Endodermal cell (in vitro differentiated cells): ENCODE data around the gene LILRA1. TPM values are rescaled to one million over a fixed set of nuclear protein-coding genes. Genes with fewer than 3 reads are reported as not detected.

Source experiments
- DNase-seq: peaks from one replicate; pipeline ENCODE4 v3.0.0-alpha.2; 2017
- H3K27ac ChIP-seq: 2 replicates; pipeline ENCODE4 v1.5.1; 2013; ENCODE audit warnings: mild to moderate bottlenecking, low read depth, low read length, moderate library complexity
- H3K27me3 ChIP-seq: 2 replicates; pipeline ENCODE4 v1.6.1; 2013; ENCODE audit warnings: mild to moderate bottlenecking, low read length, moderate library complexity; ENCODE audit not compliant: insufficient read depth, control insufficient read depth, poor library complexity, severe bottlenecking
- H3K36me3 ChIP-seq: 2 replicates; pipeline ENCODE4 v1.7.0; 2013; ENCODE audit warnings: mild to moderate bottlenecking, low read length, moderate library complexity; ENCODE audit not compliant: control insufficient read depth, insufficient read depth
- H3K4me1 ChIP-seq: one replicate; pipeline ENCODE4 v1.7.0; 2013; ENCODE audit warnings: low read length; ENCODE audit not compliant: control insufficient read depth, insufficient read depth
- H3K4me3 ChIP-seq: 2 replicates; pipeline ENCODE4 v1.5.1; 2013; ENCODE audit warnings: mild to moderate bottlenecking, low read length, moderate library complexity
- H3K9ac ChIP-seq: 2 replicates; pipeline ENCODE4 v1.6.1; 2013; ENCODE audit warnings: mild to moderate bottlenecking, low read length, moderate library complexity; ENCODE audit not compliant: poor library complexity, severe bottlenecking; ENCODE audit errors: extremely low read depth
- H3K9me3 ChIP-seq: 2 replicates; pipeline ENCODE4 v1.6.1; 2013; ENCODE audit warnings: mild to moderate bottlenecking, low read length, moderate library complexity; ENCODE audit not compliant: control insufficient read depth
- H3K27ac Mint-ChIP-seq: 2 replicates; pipeline ENCODE4 v1.8.0; 2020; ENCODE audit warnings: mixed read lengths
- H3K27me3 Mint-ChIP-seq: 2 replicates; pipeline ENCODE4 v1.8.0; 2021; ENCODE audit warnings: mild to moderate bottlenecking, mixed read lengths; ENCODE audit not compliant: insufficient read depth
- H3K36me3 Mint-ChIP-seq: 2 replicates; pipeline ENCODE4 v1.8.0; 2020; ENCODE audit warnings: low read depth, mixed read lengths
- H3K4me1 Mint-ChIP-seq: 2 replicates; pipeline ENCODE4 v1.8.0; 2020; ENCODE audit warnings: mixed read lengths
- H3K4me3 Mint-ChIP-seq: 2 replicates; pipeline ENCODE4 v1.8.0; 2020; ENCODE audit warnings: mild to moderate bottlenecking, moderate library complexity, mixed read lengths
- H3K9me3 Mint-ChIP-seq: 2 replicates; pipeline ENCODE4 v1.8.0; 2020; ENCODE audit warnings: mild to moderate bottlenecking, mixed read lengths
- CTCF ChIP-seq: fragments of 200-600 bp; sonication (generic); conservative IDR thresholded peaks from 2 replicates; pipeline ENCODE4 v1.5.0; 2021; ENCODE audit warnings: antibody characterized with exemption, mild to moderate bottlenecking
- WGBS, 2 experiments: methylation state at CpG; one replicate each; pipeline versions ENCODE4 v1.1.5 to v1.1.7; 2013; ENCODE audit warnings: missing lambda C conversion rate in 2 of 2, mixed read lengths in 1 of 2; ENCODE audit not compliant: insufficient coverage in 1 of 2, insufficient read length in 1 of 2; 5-methylcytosine and 5-hydroxymethylcytosine counted together
- total RNA-seq, 2 donors: library from RNA; stranded (reverse); fragmentation: NEBNext Ultra II Directional in 1 of 2; extraction: Animal tissue kit (Norgen Biotek cat#: 25700) in 1 of 2; gene quantifications; 2 replicates in 1 of 2; 3 replicates in 1 of 2; pipeline ENCODE4 v1.2.1, GENCODE V29; 2021

Gene LILRA1
- total RNA-seq, 2 donors from 2014 or later, result not detected

- peaks cover 94% of the 10 kb centered on the region for H3K9me3 Mint-ChIP-seq
- Histone ChIP-seq H3K27ac (no peak overlapping the region), H3K4me3 (no peak overlapping the region), H3K4me1 (no peaks in the 10 kb centered on the region), H3K27me3 (no peaks in the 10 kb centered on the region), H3K9ac (no peak overlapping the region), H3K36me3 (no peaks in the 10 kb centered on the region), H3K9me3 (peaks cover 82% of the 10 kb centered on the region)
- no peak overlapping the region for H3K4me3 Mint-ChIP-seq
- H3K36me3 Mint-ChIP-seq, result no peaks in the 10 kb centered on the region
- H3K27ac Mint-ChIP-seq, result no peak overlapping the region
- H3K4me1 Mint-ChIP-seq, result no peaks in the 10 kb centered on the region
- no peak for DNase-seq
- TF ChIP-seq CTCF, result no peak
- 80 to 88% methylated on average over 1 of the region's 1 CpG for WGBS, 2 experiments
- H3K27me3 Mint-ChIP-seq, result no peaks in the 10 kb centered on the region
These were observed 19.0 kb downstream of the LILRA1 start for GRCh38 chr19:54612428-54612827.

GRCh38 chr19:54614726-54615125, 21.3 kb downstream of the LILRA1 start:
- Histone ChIP-seq H3K27me3 (no peaks in the 10 kb centered on the region), H3K9me3 (peaks cover 75% of the 10 kb centered on the region), H3K4me1 (no peaks in the 10 kb centered on the region), H3K9ac (no peak overlapping the region), H3K36me3 (no peaks in the 10 kb centered on the region), H3K4me3 (peak overlapping the region; percentile 13), H3K27ac (no peak overlapping the region)
- Mint-ChIP-seq H3K27me3 (no peaks in the 10 kb centered on the region), H3K9me3 (peaks cover 81% of the 10 kb centered on the region), H3K4me3 (no peak overlapping the region), H3K27ac (no peak overlapping the region), H3K36me3 (no peaks in the 10 kb centered on the region), H3K4me1 (no peaks in the 10 kb centered on the region)
- 71% methylated on average over 1 of the region's 1 CpG; no CpG with 5 or more reads in 1 of the 2 experiments for WGBS, 2 experiments
- TF ChIP-seq CTCF, result no peak
- no peak for DNase-seq

GRCh38 chr19:54616057-54616456, 22.6 kb downstream of the LILRA1 start:
- Mint-ChIP-seq H3K27ac (no peak overlapping the region), H3K36me3 (no peaks in the 10 kb centered on the region), H3K4me3 (no peak overlapping the region), H3K9me3 (peaks cover 79% of the 10 kb centered on the region), H3K4me1 (no peaks in the 10 kb centered on the region), H3K27me3 (no peaks in the 10 kb centered on the region)
- H3K27me3 ChIP-seq, result no peaks in the 10 kb centered on the region
- no peak overlapping the region for H3K9ac ChIP-seq
- H3K4me3 ChIP-seq, result no peak overlapping the region
- no peaks in the 10 kb centered on the region for H3K36me3 ChIP-seq
- peaks cover 75% of the 10 kb centered on the region for H3K9me3 ChIP-seq
- no peak for TF ChIP-seq CTCF
- no peaks in the 10 kb centered on the region for H3K4me1 ChIP-seq
- DNase-seq, result no peak
- 46 to 54% methylated on average over 3 of the region's 3 CpGs for WGBS, 2 experiments
- H3K27ac ChIP-seq, result no peak overlapping the region
